ENCODE data around the gene ETS1.

Gene ETS1

GRCh38 chr11:128618603-128619002 lies 31.2 kb upstream of the ETS1 start:
- DNase-seq: no peak

DNA sequence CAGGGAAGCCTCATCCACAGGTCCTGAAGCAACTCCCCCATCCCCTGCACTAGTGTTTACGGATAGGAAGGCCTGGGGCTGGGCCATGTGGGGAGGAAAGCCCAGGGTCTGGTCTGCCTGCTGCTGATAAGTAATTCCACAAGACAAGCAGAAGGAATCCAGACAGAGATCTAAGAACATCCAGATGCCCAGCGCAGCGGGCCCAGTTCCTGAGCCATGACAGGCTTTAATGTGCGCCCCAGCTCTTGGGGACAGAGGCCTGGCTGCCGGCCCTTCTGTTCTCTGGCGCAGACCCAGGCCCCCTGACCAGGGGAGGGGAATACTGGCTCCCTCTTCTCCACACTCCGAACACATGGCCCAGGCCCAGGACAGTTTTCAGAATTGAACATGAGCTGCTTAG lies 28.8 kb upstream of the ETS1 start:
- no peak for DNase-seq

- DNase-seq: no peak
Observed at GRCh38 chr11:128615612-128616011, 28.3 kb upstream of the ETS1 start.

DNA sequence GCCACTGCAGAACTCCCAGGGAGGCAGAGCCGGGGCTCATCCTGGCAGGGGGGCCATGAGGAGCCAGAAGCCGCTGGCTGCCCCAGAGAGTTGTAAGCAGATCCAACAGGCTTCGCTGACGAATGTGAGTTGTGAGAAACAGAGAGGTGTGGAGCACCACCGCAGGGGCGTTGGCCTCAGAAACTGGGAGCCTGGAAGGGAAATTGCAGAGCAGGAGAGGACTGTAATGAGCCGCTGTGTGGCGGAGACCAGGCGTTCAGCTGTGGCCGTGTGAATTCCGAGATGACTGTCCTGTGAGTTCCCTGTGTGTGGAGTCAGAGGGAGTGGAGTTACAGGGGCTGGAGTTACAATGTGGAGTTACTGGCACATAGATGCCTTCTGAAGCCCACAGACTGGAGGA lies 27.7 kb upstream of the ETS1 start:
- DNase-seq: no peak

DNA sequence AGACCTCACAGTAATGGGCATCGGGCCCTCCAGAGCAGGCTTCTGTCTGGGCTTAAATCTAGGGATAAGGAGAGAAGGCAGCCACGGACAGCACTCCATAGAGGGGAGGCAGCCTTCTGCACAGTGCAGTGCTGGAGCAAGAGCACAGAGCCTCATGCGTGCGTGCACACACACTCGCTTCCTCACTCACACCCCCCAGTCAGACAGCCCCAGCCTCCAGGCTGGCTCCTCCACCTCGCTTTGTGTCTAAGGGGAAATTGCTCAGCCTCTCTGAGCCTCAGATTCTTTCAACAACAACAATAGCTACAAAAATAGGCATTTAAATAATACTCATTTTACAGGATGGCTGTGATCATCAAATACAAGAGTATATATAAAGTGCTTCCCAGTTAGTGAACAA lies 26.7 kb upstream of the ETS1 start:
- DNase-seq: no peak

GRCh38 chr11:128613300-128613995 lies 26.1 kb upstream of the ETS1 start:
- no peak for DNase-seq

DNA sequence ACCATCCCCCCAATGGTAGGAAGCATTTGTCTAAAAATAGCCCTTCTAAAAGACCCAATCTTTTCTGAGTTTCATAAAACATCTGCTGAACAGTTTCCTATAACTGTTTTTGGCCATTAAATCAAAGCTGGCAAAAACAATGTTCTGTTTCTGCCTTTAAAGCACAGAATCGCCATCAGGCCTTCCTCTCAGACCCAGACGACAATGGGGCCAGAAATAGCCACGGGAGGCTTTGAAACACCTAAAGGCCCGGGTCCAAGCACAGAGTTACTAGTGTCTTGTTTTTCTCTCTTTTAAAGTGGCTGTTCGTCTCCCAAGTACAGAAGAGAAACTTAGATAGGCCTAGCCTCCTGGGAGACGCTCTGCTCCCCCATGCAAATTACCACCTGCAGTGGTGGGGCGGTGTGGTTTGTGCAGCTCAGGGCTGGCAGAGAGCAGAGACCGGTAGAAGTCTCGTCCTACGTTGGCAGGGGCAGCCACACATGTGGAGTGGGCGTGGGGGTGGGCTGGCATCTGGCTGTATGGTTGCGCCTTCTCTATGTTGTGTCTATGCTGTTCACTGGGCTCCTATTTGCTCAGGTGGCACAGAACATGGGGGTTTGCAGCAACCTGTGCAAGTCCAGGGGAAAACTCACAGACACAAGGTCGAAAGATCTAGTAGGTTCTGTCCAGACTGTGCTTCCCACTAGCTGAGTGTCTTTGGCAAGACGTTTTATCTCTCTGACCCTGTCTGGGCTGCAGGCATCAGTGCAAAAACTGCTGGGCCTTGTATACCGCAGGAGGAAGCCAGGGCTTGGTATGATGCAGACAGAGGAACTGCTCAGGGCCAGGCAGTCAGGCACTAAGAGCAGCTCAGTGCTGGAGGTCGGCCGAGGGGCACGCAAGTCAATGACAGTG lies 23.6 kb upstream of the ETS1 start:
- DNase-seq: no peak

DNA sequence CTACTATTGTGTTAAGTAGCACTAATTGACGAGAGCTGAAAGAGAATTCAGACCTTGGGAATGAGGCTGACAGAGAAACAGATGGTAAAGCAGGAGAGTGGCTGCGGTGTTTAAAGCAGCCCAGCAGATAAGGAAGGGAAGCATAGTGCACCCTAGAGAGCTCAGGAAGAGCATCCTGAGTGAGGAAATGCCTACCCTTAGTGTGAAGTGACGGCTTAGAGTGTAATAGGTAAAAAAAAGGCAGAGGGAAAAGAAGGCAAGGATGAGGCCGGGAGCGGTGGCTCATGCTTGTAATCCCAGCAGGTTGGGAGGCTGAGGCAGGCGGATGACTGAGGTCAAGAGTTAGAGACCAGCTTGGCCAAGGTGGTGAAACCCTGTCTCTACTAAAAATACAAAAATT lies 22.4 kb upstream of the ETS1 start:
- DNase-seq: no peak

GRCh38 chr11:128608746-128609407 lies 21.5 kb upstream of the ETS1 start:
- DNase-seq: no peak

DNA sequence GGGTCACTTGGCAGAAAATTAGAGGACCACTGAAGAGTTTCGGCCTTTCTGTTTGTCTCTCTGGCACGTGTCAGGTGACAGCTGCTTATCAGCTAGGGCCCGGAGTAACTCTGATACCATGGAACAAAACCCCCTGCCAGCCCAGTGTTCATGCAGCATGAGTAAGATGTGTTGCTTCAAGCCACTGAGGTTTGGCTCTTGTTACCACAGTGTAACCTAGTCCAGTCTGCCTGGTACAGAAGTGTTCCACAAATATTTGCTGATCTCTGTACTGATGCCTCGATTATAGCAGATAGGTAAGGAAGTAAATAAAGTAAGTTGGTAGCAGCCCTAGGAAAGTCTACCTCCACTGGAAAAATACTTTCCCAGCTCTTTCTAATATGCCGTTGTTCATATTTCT lies 20.5 kb upstream of the ETS1 start:
- no peak for DNase-seq

- no peak for DNase-seq
Observed at GRCh38 chr11:128604723-128605122, 17.4 kb upstream of the ETS1 start.

- no peak for DNase-seq
Observed at GRCh38 chr11:128603752-128604414, 16.5 kb upstream of the ETS1 start.

GRCh38 chr11:128603003-128603696 lies 15.8 kb upstream of the ETS1 start:
- no peak for DNase-seq

- no peak for DNase-seq
Observed at GRCh38 chr11:128599729-128600128, 12.4 kb upstream of the ETS1 start.

GRCh38 chr11:128598506-128599150 lies 11.3 kb upstream of the ETS1 start:
- DNase-seq: no peak

GRCh38 chr11:128598096-128598495 lies 10.7 kb upstream of the ETS1 start:
- no peak for DNase-seq

DNA sequence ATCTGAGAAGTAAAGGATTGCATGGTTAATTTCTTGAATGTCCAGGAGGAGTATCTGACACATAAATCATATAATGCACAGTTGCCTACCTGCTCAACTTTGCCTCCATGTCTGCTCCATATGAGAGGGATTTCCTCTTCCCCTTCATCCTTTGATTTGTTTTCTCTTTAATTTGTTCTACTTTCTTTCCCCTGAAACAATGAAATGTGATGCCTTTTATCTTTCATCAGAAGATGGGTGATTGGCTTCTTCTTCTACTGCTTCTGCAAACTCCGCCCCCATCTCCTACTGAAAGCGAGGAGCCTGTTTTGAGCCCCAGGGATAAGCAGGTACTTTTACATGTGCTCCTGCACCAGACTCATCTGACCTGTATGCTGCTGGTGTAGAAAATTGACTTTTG lies 9.9 kb upstream of the ETS1 start:
- no peak for DNase-seq

DNA sequence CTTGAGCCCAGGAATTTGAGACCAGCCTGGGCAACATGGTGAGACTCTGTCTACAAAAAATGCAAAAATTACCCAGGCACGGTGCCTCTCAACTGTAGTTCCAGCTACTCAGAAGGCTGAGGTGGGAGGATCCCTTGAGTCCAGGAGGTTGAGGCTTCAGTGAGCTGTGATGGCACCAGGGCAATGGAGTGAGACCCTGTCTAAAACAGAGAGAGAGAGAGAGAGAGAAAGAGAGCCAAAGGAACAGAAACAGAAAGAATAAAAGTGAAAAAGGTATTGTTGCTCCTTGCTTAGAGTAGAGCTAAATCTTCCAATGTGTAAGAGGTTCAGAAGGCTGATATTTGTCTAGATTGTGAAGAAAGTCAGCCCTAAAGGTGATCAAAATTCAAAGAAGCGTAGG lies 8.9 kb upstream of the ETS1 start:
- no peak for DNase-seq

GRCh38 chr11:128595775-128596174 lies 8.4 kb upstream of the ETS1 start:
- DNase-seq: no peak

- DNase-seq: no peak
Observed at GRCh38 chr11:128595221-128595620, 7.9 kb upstream of the ETS1 start.

DNA sequence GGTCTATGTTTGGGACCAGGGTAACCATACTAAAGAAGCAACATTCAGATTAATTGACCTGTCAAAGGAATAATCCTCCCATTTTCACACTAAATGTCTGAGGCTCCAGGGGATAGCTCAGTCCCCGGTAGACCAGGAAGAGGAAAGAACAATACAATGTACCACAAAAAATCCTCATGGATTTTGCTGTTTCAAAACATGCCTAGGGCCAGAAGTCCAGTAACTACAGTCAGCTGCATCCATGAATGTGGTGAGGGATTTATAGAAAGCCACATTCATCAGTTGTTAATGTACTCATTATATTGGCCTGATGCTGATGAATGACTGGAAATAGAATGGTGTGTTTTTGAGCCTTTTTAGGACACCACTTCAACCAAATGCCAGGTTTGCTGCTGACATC lies 6.9 kb upstream of the ETS1 start:
- DNase-seq: no peak

DNA sequence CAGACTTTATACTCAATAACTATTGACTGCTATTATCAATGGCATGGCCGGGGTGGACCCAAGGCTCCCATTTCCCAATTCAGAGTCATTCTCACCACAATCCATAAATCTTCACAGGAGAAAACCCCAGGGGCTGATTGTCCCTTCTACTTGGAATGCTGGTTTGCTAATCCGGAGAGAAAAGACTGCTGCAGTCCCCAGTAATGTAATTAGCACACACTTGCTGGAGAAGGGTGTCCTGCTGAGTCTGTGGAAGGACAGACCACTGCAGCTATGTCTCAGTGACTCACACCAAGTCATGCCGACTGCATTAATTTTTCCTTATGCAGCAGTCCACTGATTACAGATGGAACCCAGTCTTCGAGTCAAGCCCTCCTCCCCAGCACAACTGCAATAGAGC lies 5.9 kb upstream of the ETS1 start:
- no peak for DNase-seq

Measured in NCI-H446 treated with DMSO at 0.1 percent for 48 hours (cell line).